ENCODE data around the gene RFX4. TPM values are rescaled to one million over a fixed set of nuclear protein-coding genes. Genes with fewer than 3 reads are reported as not detected.
A peak's percentile ranks its signal among the peaks of the same experiment; 100 is the strongest.
"Not testable (repeated sequence)": the region's sequence is repeated elsewhere in the genome, so short reads cannot be mapped to it uniquely, and the experiment has no call there.

The RFX4 gene
- total RNA-seq, 1 experiment from 2014 or later = not detected

DNA sequence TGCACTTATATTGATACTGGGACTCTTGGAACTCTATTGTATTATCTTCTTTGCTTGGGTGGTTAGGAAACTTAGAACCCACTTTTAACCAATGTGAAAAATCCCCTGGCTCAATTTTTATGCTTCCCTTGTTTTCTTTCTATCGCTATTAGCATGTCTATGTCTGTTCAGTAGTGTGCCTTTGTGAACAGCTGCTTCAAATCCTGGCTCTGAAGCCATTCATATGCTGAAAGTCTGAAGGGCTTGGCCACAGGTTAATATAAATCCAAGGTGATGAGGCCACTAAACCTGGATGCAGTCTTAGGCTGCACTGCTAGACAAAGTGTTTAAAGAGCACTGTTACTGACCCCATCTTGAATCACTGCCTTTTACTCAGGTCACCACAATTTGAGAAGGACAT is 96.8 kb downstream of the RFX4 start:
- in situ Hi-C loops (cut with HindIII; ENCODE audit: low sequenced_read_pairs) = no loop called here
- DNase-seq (ENCODE audit: low spot score) = no peak

GRCh38 chr12:106680280-106680679 is 97.5 kb downstream of the RFX4 start:
- in situ Hi-C loops (cut with HindIII; ENCODE audit: low sequenced_read_pairs) = no loop called here
- DNase-seq (ENCODE audit: low spot score) = no peak

- DNase-seq (ENCODE audit: low spot score) = no peak
- in situ Hi-C loops (cut with HindIII; ENCODE audit: low sequenced_read_pairs) = no loop called here
These were observed 98.4 kb downstream of the RFX4 start for GRCh38 chr12:106681210-106681609.

DNA sequence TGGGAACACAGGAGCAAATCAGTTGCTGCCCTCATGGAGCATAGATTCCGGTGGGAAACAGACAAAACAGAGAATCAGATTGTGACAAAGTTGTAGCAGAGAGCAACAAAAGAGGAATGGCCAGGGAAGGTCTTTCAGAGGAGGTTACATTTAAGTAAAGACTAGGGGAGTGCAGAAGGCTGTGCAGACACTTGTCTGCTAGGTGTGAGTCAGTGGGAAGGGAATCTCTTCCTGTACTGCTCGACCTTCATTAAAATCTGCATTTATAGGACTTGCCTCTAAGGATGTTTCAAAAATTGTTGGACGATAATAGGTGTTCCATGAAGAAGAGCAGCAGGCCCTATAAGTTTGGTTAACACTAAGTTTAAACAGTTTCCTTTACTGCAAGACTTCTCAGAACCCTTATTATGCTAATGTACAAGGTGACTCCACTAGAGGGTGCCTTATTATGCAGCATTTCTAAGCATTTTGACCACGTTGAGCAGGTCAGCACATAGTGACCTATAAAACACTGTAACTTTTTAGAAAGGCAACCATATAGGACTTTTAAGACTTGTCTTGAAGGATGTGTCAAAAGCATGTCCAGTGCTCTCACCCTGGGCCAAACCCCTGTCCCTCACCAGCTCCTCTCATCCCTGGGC is 99.9 kb downstream of the RFX4 start:
- in situ Hi-C loops (cut with HindIII; ENCODE audit: low sequenced_read_pairs) = no loop called here
- DNase-seq (ENCODE audit: low spot score) = peak; percentile 3

DNA sequence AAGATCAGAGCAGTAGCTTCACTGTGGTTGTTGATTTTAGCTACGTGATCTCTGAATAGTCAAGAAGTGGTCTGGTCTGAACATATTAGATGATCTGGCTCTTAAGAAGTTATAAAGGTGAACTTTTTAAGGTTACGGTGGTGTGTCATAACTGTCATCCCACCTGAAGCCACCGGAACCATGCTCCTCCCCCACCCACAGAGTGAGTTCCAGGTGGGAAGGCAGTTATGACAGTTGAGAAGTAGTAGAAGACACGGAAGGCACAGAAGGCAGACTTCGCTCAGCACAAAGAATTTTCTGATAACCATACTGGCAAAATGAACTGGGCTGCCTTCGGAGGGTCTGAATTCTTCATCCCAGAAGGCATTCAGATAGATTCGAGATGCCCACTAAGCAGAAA is 101.7 kb downstream of the RFX4 start:
- no peak for DNase-seq (ENCODE audit: low spot score)
- in situ Hi-C loops (cut with HindIII; ENCODE audit: low sequenced_read_pairs) = no loop called here

DNA sequence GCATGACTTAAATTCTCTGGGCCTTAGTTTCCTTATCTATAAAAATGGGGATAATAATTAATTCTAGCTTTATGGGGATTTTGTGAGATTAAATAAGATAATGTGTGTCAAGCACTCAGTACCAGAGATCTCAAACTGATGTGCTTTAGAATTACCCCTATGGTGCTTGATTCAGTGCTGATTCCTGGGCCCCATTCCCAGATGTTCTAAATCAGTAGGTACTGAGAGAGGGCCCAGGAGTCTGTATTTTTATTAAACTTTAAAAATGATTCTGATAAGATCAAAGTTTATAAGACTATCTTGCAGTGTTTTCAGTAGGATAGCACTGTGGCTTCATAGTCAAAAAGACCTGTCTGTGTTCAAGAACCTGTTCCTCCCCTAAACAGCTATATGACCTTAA is 102.6 kb downstream of the RFX4 start:
- in situ Hi-C loops (cut with HindIII; ENCODE audit: low sequenced_read_pairs) = no loop called here
- DNase-seq (ENCODE audit: low spot score) = no peak

DNA sequence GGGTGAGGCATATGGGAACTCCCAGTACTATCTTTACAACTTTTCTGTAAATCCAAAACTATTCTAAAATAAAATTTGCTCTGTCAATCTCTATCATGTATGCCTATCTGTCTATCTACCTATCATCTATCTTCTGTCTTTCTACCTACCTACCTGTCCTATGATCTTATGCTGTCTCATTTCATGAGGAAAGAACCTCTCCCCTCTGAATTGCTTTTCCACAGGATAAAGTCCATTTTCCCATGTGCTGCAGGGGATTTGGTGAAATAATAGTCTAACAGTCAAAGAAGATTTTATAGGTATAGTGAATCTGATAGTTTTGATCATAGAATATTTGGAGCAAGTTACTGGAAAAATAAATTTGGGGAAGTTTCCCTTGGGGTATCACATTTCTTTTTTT is 104.9 kb downstream of the RFX4 start:
- no peak for DNase-seq (ENCODE audit: low spot score)
- in situ Hi-C loops (cut with HindIII; ENCODE audit: low sequenced_read_pairs) = no loop called here

GRCh38 chr12:106690569-106691305 is 107.9 kb downstream of the RFX4 start:
- DNase-seq (ENCODE audit: low spot score) = no peak

GRCh38 chr12:106692033-106692432 is 109.2 kb downstream of the RFX4 start:
- in situ Hi-C loops (cut with HindIII; ENCODE audit: low sequenced_read_pairs); DNase-seq (ENCODE audit: low spot score): not testable (repeated sequence)

More at GRCh38 chr12:106690569-106691305, 107.9 kb downstream of the RFX4 start:
- in situ Hi-C loops (cut with HindIII; ENCODE audit: low sequenced_read_pairs) = no loop called here

- no peak for DNase-seq (ENCODE audit: low spot score)
- in situ Hi-C loops (cut with HindIII; ENCODE audit: low sequenced_read_pairs) = no loop called here
These were observed 110.4 kb downstream of the RFX4 start for GRCh38 chr12:106692896-106693820.

DNA sequence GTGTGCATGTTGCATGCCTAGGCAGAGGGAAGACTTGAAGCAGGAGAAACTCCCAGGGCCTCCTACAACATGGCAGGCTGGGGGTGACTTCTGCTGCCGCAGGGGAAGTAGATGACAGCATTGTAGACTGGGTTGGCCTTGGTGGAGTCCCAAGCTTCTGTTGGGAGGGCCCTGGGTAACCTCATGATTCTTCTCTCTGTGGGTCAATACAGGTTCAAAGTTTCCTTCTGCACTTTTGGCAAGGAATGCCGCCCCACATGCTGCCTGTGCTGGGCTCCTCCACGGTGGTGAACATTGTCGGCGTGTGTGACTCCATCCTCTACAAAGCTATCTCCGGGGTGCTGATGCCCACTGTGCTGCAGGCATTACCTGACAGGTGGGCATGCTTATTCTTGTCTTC is 113.3 kb downstream of the RFX4 start:
- in situ Hi-C loops (cut with HindIII; ENCODE audit: low sequenced_read_pairs) = no loop called here
- DNase-seq (ENCODE audit: low spot score) = no peak

DNA sequence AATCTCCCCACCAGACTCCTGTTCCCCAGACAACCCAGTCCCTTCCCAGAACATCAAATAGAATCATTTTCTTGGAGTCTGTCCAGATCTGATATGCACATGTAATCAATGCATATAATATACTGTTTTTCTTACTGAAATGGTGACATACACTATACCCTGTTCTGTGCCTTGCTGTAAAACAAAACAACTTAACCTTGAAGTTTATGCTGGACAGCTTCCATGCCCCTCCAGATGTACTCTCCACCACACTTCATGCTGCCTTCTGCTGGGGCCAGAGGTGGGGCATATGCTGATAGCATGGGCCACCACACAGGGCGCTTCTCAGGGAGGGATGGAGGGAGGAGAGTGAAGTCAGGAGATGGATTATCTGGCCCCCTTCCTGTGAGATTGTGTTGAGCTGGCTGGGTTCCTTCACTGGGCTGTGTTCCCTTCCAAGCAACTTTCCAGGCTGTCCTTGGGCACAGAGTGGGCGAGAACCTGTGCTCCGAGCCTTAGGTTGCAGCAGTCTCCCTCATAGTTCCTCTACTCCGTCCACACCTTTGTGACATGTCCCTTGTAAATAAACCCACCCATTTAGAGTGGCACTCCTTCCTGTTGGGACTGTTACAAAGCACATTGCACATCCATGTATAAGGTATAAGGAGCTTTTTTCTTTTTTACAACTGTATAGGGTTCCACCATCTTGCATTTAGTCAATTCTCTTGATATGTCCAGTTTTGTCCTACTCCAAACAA is 114.0 kb downstream of the RFX4 start:
- in situ Hi-C loops (cut with HindIII; ENCODE audit: low sequenced_read_pairs) = no loop called here
- no peak for DNase-seq (ENCODE audit: low spot score)

GRCh38 chr12:106704081-106704480 is 121.3 kb downstream of the RFX4 start:
- DNase-seq (ENCODE audit: low spot score) = no peak

DNA sequence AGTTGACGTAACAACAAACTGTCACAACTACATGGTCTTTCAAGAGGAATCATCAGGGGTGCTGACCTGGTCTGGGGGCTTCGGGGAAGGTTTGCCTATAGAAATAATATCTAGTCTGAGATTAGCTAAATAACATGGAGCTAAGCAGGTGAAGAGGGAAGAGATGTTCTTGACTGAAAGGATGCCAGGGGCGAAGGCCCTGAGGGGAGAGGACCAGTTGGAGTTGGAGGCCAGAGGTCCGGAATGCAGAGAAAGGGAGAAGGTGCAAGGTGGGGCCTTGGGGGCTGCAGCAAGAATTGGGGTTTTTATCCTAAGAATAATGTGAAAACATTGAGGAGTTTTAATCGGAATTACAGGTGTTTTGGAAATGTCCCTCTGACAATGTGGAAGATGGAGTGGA is 123.2 kb downstream of the RFX4 start:
- DNase-seq (ENCODE audit: low spot score) = no peak
- in situ Hi-C loops (cut with HindIII; ENCODE audit: low sequenced_read_pairs) = no loop called here

More at GRCh38 chr12:106704081-106704480, 121.3 kb downstream of the RFX4 start:
- in situ Hi-C loops (cut with HindIII; ENCODE audit: low sequenced_read_pairs) = no loop called here

GRCh38 chr12:106709068-106709511 is 126.3 kb downstream of the RFX4 start:
- in situ Hi-C loops (cut with HindIII; ENCODE audit: low sequenced_read_pairs) = no loop called here
- DNase-seq (ENCODE audit: low spot score) = no peak

GRCh38 chr12:106710143-106710893 is 127.5 kb downstream of the RFX4 start:
- in situ Hi-C loops (cut with HindIII; ENCODE audit: low sequenced_read_pairs) = no loop called here
- DNase-seq (ENCODE audit: low spot score) = no peak

DNA sequence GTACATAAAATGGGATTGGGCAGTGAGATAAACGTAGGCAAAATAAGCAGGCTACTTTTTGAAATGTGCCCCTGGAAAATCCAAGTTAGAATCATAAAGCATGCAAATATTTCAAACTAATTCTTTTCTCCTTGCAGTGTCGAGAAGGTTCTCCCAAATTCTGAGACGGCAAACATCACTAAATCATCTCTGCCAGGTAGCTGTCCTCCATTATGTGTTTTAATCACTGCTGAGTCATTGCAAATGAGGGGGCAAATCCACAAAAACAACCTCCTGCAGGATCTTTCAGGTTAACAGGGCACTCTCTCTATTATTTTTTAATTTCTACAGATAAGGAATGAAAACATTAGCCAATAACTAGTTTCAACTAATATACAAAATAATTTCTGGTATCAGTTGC is 128.5 kb downstream of the RFX4 start:
- in situ Hi-C loops (cut with HindIII; ENCODE audit: low sequenced_read_pairs) = no loop called here
- DNase-seq (ENCODE audit: low spot score) = no peak

DNA sequence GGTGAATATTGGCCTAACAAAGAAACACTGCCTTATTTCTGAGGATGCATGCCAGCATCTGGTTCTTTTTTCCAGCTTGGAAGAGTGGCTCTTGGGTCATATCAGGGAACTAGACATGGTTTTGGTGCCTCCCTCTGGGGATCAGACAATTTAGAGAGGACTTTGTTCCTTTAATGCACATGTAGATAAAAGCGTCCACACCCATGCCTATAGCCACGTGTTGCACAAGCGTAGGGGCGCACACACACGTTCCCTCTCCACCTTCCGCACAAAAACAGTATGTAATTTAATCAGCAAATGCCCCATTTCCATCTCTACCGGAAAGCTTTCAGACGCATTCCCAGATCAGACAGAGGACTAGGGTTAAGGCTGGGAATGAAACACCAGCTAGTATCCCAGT is 130.0 kb downstream of the RFX4 start:
- in situ Hi-C loops (cut with HindIII; ENCODE audit: low sequenced_read_pairs) = no loop called here
- no peak for DNase-seq (ENCODE audit: low spot score)

Data from G401 (cell line).